Measurements from ENCODE around the gene CPD. TPM values are rescaled to one million over a fixed set of nuclear protein-coding genes. Genes with fewer than 3 reads are reported as not detected.
"Not testable (repeated sequence)": the region's sequence is repeated elsewhere in the genome, so short reads cannot be mapped to it uniquely, and the experiment has no call there.

Gene CPD
- total and polyA plus RNA-seq, 4 donors: 30.4 to 182 (median 70.9) TPM

- Histone ChIP-seq H3K4me3 (ENCODE audit: low read depth, low read length) (no peak overlapping the region), H3K27ac (ENCODE audit: low read depth, low read length) (peak overlapping the region; percentile 15), H3K4me1 (ENCODE audit: control insufficient read depth, insufficient read depth, low read length) (peaks cover 11% of the 10 kb centered on the region), H3K36me3 (ENCODE audit: control insufficient read depth, insufficient read depth, low read length) (no peaks in the 10 kb centered on the region), H3K9me3 (ENCODE audit: control insufficient read depth, insufficient read depth, low read length) (no peaks in the 10 kb centered on the region), H3K27me3 (ENCODE audit: control insufficient read depth, insufficient read depth, low read length) (no peaks in the 10 kb centered on the region)
- peak in 1 of 6 donors; percentile 74 for DNase-seq (ENCODE audit: low read depth in 4 of 6, low spot score in 6 of 6)
- WGBS (ENCODE audit: insufficient coverage): 75% methylated on average over 4 of the region's 5 CpGs
These were observed 37.0 kb upstream of the CPD start for GRCh38 chr17:30341703-30342249.

- 94% methylated on average over 2 of the region's 3 CpGs for WGBS (ENCODE audit: insufficient coverage)
- not testable (repeated sequence) for H3K4me3 ChIP-seq (ENCODE audit: low read depth, low read length); H3K9me3 ChIP-seq (ENCODE audit: control insufficient read depth, insufficient read depth, low read length); H3K36me3 ChIP-seq (ENCODE audit: control insufficient read depth, insufficient read depth, low read length); H3K27me3 ChIP-seq (ENCODE audit: control insufficient read depth, insufficient read depth, low read length); H3K27ac ChIP-seq (ENCODE audit: low read depth, low read length); DNase-seq (ENCODE audit: low read depth in 4 of 6, low spot score in 6 of 6)
- H3K4me1 ChIP-seq (ENCODE audit: control insufficient read depth, insufficient read depth, low read length): peaks cover 11% of the 10 kb centered on the region
These were observed 35.5 kb upstream of the CPD start for GRCh38 chr17:30343244-30343643.

GRCh38 chr17:30343796-30344195 lies 34.9 kb upstream of the CPD start:
- Histone ChIP-seq H3K27me3 (ENCODE audit: control insufficient read depth, insufficient read depth, low read length) (no peaks in the 10 kb centered on the region), H3K36me3 (ENCODE audit: control insufficient read depth, insufficient read depth, low read length) (no peaks in the 10 kb centered on the region), H3K4me1 (ENCODE audit: control insufficient read depth, insufficient read depth, low read length) (peaks cover 11% of the 10 kb centered on the region), H3K4me3 (ENCODE audit: low read depth, low read length) (no peak overlapping the region), H3K9me3 (ENCODE audit: control insufficient read depth, insufficient read depth, low read length) (no peaks in the 10 kb centered on the region), H3K27ac (ENCODE audit: low read depth, low read length) (peak overlapping the region; percentile 64)
- peak in 1 of 6 donors; percentile 64 for DNase-seq (ENCODE audit: low read depth in 4 of 6, low spot score in 6 of 6)
- WGBS (ENCODE audit: insufficient coverage): no CpG with 5 or more reads among the region's 4 CpGs

- WGBS (ENCODE audit: insufficient coverage): 21% methylated on average over 6 of the region's 9 CpGs
These were observed 34.2 kb upstream of the CPD start for GRCh38 chr17:30344283-30345088.

GRCh38 chr17:30345089-30345433 lies 33.7 kb upstream of the CPD start:
- H3K4me3 ChIP-seq (ENCODE audit: low read depth, low read length): no peak overlapping the region

More at GRCh38 chr17:30344283-30345088, 34.2 kb upstream of the CPD start:
- Histone ChIP-seq H3K27ac (ENCODE audit: low read depth, low read length) (peak overlapping the region; percentile 66), H3K4me3 (ENCODE audit: low read depth, low read length) (no peak overlapping the region), H3K27me3 (ENCODE audit: control insufficient read depth, insufficient read depth, low read length) (no peaks in the 10 kb centered on the region), H3K9me3 (ENCODE audit: control insufficient read depth, insufficient read depth, low read length) (no peaks in the 10 kb centered on the region), H3K4me1 (ENCODE audit: control insufficient read depth, insufficient read depth, low read length) (peaks cover 11% of the 10 kb centered on the region), H3K36me3 (ENCODE audit: control insufficient read depth, insufficient read depth, low read length) (no peaks in the 10 kb centered on the region)
- DNase-seq (ENCODE audit: low read depth in 4 of 6, low spot score in 6 of 6): peak in 3 of 6 donors; percentile 43 to 84 (median 72)

GRCh38 chr17:30345527-30346075 lies 33.1 kb upstream of the CPD start:
- no peak overlapping the region for H3K4me3 ChIP-seq (ENCODE audit: low read depth, low read length)
- WGBS (ENCODE audit: insufficient coverage): 78% methylated on average over 3 of the region's 4 CpGs
- DNase-seq (ENCODE audit: low read depth in 4 of 6, low spot score in 6 of 6): no peak
- H3K27ac ChIP-seq (ENCODE audit: low read depth, low read length): no peak overlapping the region
- peaks cover 11% of the 10 kb centered on the region for H3K4me1 ChIP-seq (ENCODE audit: control insufficient read depth, insufficient read depth, low read length)
- H3K36me3 ChIP-seq (ENCODE audit: control insufficient read depth, insufficient read depth, low read length): no peaks in the 10 kb centered on the region
- H3K27me3 ChIP-seq (ENCODE audit: control insufficient read depth, insufficient read depth, low read length): no peaks in the 10 kb centered on the region
- no peaks in the 10 kb centered on the region for H3K9me3 ChIP-seq (ENCODE audit: control insufficient read depth, insufficient read depth, low read length)

More at GRCh38 chr17:30345089-30345433, 33.7 kb upstream of the CPD start:
- H3K4me1 ChIP-seq (ENCODE audit: control insufficient read depth, insufficient read depth, low read length): peaks cover 11% of the 10 kb centered on the region
- DNase-seq (ENCODE audit: low read depth in 4 of 6, low spot score in 6 of 6): no peak
- H3K27me3 ChIP-seq (ENCODE audit: control insufficient read depth, insufficient read depth, low read length): no peaks in the 10 kb centered on the region
- no peaks in the 10 kb centered on the region for H3K36me3 ChIP-seq (ENCODE audit: control insufficient read depth, insufficient read depth, low read length)
- H3K27ac ChIP-seq (ENCODE audit: low read depth, low read length): peak overlapping the region; percentile 66
- 100% methylated on average over 2 of the region's 2 CpGs for WGBS (ENCODE audit: insufficient coverage)
- H3K9me3 ChIP-seq (ENCODE audit: control insufficient read depth, insufficient read depth, low read length): no peaks in the 10 kb centered on the region

GRCh38 chr17:30346221-30346795 lies 32.4 kb upstream of the CPD start:
- no peak overlapping the region for H3K4me3 ChIP-seq (ENCODE audit: low read depth, low read length)
- peaks cover 9% of the 10 kb centered on the region for H3K4me1 ChIP-seq (ENCODE audit: control insufficient read depth, insufficient read depth, low read length)
- DNase-seq (ENCODE audit: low read depth in 4 of 6, low spot score in 6 of 6): no peak
- no peaks in the 10 kb centered on the region for H3K36me3 ChIP-seq (ENCODE audit: control insufficient read depth, insufficient read depth, low read length)
- no CpG with 5 or more reads among the region's 3 CpGs for WGBS (ENCODE audit: insufficient coverage)
- H3K9me3 ChIP-seq (ENCODE audit: control insufficient read depth, insufficient read depth, low read length): no peaks in the 10 kb centered on the region
- H3K27ac ChIP-seq (ENCODE audit: low read depth, low read length): no peak overlapping the region
- no peaks in the 10 kb centered on the region for H3K27me3 ChIP-seq (ENCODE audit: control insufficient read depth, insufficient read depth, low read length)

- no peaks in the 10 kb centered on the region for H3K27me3 ChIP-seq (ENCODE audit: control insufficient read depth, insufficient read depth, low read length)
- H3K27ac ChIP-seq (ENCODE audit: low read depth, low read length): no peak overlapping the region
- H3K4me1 ChIP-seq (ENCODE audit: control insufficient read depth, insufficient read depth, low read length): peaks cover 8% of the 10 kb centered on the region
- H3K4me3 ChIP-seq (ENCODE audit: low read depth, low read length): no peak overlapping the region
- DNase-seq (ENCODE audit: low read depth in 4 of 6, low spot score in 6 of 6): no peak
- WGBS (ENCODE audit: insufficient coverage): 60% methylated on average over 1 of the region's 4 CpGs
- no peaks in the 10 kb centered on the region for H3K36me3 ChIP-seq (ENCODE audit: control insufficient read depth, insufficient read depth, low read length)
- no peaks in the 10 kb centered on the region for H3K9me3 ChIP-seq (ENCODE audit: control insufficient read depth, insufficient read depth, low read length)
These were observed 31.2 kb upstream of the CPD start for GRCh38 chr17:30347488-30347887.

GRCh38 chr17:30349252-30349651 lies 29.5 kb upstream of the CPD start:
- DNase-seq (ENCODE audit: low read depth in 4 of 6, low spot score in 6 of 6): no peak
- H3K9me3 ChIP-seq (ENCODE audit: control insufficient read depth, insufficient read depth, low read length): no peaks in the 10 kb centered on the region
- no peaks in the 10 kb centered on the region for H3K27me3 ChIP-seq (ENCODE audit: control insufficient read depth, insufficient read depth, low read length)
- no peaks in the 10 kb centered on the region for H3K36me3 ChIP-seq (ENCODE audit: control insufficient read depth, insufficient read depth, low read length)
- H3K4me1 ChIP-seq (ENCODE audit: control insufficient read depth, insufficient read depth, low read length): peaks cover 6% of the 10 kb centered on the region
- WGBS (ENCODE audit: insufficient coverage): no CpG with 5 or more reads among the region's 1 CpG
- H3K27ac ChIP-seq (ENCODE audit: low read depth, low read length): no peak overlapping the region
- no peak overlapping the region for H3K4me3 ChIP-seq (ENCODE audit: low read depth, low read length)
